Stimulated activated CD4-positive, alpha-beta T cell treated with anti-CD3 and anti-CD28 coated beads, Interleukin-12 subunit alpha, Interleukin-12 subunit beta, amount 100 ng/mL, for 4 hours (primary cell): ENCODE measurements around the gene HRH1.
"Not testable (repeated sequence)": the region's sequence is repeated elsewhere in the genome, so short reads cannot be mapped to it uniquely, and the experiment has no call there.

Experiments
- DNase-seq: peaks from one replicate; pipeline ENCODE4 v3.0.0-alpha.2; 2020

HRH1 gene, protein sequence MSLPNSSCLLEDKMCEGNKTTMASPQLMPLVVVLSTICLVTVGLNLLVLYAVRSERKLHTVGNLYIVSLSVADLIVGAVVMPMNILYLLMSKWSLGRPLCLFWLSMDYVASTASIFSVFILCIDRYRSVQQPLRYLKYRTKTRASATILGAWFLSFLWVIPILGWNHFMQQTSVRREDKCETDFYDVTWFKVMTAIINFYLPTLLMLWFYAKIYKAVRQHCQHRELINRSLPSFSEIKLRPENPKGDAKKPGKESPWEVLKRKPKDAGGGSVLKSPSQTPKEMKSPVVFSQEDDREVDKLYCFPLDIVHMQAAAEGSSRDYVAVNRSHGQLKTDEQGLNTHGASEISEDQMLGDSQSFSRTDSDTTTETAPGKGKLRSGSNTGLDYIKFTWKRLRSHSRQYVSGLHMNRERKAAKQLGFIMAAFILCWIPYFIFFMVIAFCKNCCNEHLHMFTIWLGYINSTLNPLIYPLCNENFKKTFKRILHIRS

DNA sequence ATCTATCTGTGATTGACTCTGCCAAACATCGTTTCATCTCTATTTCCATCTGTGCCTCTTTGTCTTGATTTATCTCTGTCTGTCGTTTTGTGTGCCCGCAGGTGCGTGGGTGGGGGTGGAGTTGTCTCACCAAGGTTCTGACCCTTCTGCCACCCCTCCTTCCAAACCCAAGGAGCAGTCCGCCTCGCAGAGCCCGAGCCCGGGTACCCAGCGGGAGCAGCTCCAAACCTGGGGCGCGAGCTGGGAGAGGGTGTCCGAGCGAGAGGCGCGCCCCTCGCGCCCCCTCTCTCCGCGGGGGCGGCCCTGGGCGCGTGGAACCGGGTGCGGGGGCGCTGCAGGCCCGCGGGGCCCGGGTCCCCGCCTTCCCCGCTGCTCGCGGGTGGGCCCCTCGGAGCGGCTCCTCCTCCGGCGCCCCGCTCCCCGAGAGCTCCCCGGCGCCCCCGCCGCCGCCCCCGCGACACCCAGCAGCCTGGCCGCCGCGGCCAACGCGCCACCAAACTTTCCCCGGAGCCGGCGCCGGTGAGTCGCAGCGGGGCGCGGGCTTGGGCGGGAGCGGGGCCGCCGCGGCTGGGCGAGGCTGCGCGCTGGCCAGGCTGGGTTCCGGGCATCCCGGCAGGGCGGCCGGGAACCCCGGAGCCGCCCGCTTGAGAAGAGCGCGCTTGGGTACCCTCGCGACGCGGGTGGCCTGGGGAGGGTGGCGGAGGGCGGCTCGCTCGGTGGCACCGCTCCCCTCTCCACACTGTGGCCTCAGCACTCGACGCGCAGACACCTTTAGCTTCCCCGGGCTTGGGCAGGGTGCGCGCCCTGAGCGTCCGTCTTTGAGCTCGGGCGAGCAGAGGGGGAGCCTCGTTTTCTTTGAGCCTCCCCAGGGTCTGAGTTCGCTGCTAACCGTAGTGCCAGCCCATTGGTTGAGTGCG, at the start of gene HRH1:
HRH1 (plus strand) TSS at position 458 of the 917 bp plus-strand sequence. CDS start 104,545 bp downstream, outside the sequence.
- DNase-seq, result no peak

- not testable (repeated sequence) for DNase-seq
These were observed 41.0 kb upstream of the HRH1 start for GRCh38 chr3:11113316-11113715.

DNA sequence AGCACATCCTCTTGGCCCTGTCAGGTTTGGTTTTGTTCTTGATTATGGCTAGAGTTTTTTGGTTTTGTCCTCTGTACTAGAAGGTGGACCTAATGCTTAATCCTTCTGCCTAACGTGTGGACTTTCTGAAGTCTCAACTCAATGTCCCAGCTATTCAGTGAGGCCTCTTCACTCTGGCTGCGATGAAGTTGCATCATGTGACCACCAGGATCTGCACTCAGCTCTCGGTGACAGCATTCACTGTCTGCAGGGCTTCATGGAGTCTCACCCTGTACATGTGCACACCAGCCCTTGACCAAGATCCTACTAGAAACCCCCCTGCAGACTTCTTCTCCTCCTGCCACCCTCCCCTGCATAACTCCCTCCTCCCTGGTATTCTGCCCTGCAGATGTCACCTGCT, 38.7 kb upstream of the HRH1 start:
- no peak for DNase-seq

- no peak for DNase-seq
These were observed 37.8 kb upstream of the HRH1 start for GRCh38 chr3:11116336-11117059.

DNA sequence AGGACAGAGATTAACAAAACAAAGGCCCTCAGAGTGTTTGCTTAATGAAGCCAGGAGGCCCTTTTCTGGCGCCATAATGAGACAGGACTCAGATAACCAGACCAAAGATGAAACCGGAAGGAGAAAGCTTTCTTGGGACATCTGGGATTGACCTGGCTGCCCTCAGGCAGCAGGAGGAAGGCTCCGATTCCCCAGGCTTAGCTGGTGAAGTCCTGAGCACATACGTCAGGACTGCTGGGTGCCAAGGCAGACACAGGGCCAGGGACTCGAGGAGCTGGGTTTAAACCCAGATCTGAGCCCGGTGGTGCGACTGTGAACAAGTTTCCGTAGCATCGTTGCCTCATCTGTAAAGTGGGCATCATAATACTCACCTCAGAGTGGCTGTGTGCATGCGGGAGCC, 36.7 kb upstream of the HRH1 start:
- DNase-seq, result no peak

DNA sequence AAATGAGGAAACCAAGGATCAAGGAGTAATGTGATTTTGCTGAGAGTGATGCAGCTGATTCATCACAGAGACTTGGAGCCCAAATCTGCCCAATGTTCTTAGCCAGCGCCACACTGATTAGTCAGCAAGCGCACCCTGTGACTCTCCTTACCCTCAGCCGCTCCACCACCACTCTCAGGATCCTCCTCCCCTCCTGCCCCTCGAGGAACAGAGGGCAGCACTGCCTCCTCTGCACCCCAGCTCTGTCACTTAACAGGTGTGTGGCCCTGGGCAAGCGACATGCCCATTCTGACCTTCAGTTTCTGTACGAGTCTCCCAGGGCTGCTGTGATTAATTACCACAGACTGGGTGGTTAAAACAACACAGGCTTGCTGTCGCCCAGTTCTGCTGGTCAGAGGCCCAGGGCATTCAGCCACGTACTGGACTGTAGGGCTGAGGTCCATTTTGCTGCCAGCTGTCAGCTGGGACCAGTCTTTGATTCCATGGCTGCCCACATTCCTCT, 36.1 kb upstream of the HRH1 start:
- DNase-seq, result no peak

GRCh38 chr3:11120091-11120805, 34.0 kb upstream of the HRH1 start:
- no peak for DNase-seq

GRCh38 chr3:11126653-11127052, 27.6 kb upstream of the HRH1 start:
- DNase-seq, result no peak

DNA sequence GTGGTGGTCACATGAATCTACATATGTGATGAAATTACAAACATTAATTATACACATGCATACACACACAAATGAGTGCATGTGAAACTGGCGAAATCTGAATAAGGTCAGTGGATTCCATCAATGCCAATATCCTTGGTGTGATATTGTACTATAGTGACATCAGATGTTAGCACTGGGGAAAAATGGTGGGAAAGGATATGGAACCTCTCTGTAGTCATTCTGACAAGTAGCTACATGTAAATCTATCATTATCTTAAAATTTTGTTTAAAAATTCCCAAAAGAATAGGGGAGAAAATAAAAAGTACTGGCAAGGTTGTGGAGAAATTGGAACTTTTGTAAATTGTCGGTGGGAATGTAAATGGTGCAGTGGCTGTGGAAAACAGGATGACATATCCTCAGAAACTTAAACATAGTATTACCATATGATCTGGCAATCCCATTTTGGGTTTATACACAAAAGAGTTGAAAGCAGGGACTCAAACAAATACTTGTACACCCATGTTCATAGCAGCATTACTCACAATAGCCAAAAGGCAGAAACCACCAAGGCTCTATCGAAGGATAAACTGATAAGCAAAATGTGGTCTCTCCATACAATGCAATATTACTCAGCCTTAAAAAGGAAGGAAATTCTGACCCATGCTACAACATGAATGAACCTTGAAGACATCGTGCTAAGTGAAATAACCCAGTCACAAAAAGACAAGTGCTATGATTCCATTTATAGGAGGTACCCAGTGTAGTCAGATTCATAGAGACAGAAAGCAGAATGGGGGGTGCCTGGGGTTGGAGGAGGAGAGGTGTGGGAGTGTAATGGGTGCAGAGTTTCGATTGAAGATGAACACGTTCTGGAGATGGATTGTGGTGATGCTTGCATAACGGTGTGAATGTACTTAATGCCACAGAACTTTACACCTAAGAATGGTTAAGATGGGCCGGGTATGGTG, 25.3 kb upstream of the HRH1 start:
- no peak for DNase-seq

GRCh38 chr3:11130385-11130784, 23.9 kb upstream of the HRH1 start:
- no peak for DNase-seq

DNA sequence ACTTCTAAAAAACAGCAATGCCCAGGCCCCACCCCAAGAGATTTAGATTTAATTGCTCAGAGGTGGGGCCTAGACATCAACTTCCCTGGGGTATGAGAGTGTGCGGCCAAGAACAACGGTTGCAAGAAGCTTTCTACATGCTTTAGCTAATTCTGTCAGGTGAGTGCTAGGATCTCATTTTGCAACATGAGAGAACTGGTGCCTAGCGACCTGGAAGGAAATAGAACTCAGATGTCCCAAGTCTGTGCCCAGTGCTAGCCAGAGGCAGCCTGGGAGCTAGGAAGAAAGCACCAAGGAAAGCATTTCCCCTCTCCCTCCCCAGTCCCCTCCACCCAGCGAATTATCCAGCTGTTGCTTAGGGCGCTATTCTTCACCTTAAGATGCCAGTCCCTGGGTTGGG, 22.9 kb upstream of the HRH1 start:
- no peak for DNase-seq

DNA sequence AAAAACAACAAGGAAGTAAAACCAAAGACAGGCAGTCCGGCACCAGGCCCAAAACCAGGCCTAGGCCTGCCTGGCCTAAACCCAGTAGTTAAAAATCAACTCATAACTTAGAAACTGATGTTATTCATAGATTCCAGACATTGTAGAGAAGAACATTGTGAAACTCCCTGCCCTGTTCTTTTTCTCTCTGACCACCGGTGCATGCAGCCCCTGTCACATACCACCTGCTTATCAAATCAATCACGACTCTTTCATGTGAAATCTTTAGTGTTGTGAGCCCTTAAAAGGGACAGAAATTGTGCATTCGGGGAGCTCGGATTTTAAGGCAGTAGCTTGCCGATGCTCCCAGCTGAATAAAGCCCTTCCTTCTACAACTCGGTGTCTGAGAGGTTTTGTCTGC, 22.4 kb upstream of the HRH1 start:
- not testable (repeated sequence) for DNase-seq

GRCh38 chr3:11132861-11133260, 21.4 kb upstream of the HRH1 start:
- DNase-seq, result no peak

DNA sequence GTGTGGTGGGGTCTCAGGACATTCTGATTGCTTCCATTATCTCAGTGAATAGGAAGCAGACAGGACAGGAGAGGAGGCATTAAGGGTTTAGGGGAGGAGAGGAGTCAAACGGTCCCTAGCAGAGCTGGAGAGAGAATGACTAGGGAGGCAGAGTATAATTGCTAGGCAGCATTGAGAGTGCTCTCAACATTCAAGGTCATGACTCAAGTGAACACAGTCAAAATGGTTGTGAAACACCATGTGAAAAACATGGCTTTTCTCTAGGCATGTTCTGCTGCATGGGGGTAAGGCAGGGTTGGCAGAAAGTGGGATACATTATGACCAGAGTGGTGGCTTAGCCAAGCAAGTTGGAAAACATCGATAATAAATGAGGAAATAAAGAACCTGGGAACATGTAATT, 19.5 kb upstream of the HRH1 start:
- no peak for DNase-seq

- DNase-seq, result no peak
These were observed 18.2 kb upstream of the HRH1 start for GRCh38 chr3:11136116-11136515.

- DNase-seq, result no peak
These were observed 17.3 kb upstream of the HRH1 start for GRCh38 chr3:11136830-11137626.

DNA sequence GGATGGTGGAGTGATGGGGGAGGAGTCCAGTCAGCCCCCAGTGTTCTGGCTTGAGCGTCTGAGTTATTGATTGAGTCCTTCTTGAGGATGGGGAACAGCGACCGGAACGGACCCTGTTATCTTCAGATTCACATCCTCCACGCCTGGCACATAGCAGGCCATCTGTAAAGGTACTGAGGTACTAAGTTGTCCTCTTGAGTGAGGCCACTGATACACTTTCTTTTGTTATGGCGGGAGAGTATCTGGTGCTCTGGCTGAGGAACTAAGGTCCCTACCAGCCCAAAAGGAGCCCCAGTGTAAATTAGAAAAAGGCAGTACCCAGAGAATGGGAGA, 16.7 kb upstream of the HRH1 start:
- DNase-seq, result no peak

DNA sequence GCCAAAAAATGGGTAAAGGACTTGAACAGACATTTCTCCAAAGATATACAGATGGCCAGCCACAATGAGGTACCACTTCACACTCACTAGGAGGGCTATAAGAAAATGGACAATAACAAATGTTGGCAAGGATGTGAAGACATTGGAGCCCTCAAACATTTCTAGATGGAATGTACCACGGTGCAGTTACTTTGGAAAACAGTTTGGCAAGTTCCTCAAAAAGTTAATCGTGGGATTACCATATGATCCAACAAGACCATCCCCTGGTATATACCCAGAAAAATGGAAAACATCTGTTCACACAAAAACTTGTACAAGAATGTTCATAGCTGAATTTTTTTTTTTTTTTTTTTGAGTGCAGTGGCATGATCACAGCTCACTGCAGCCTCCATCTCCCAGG, 15.9 kb upstream of the HRH1 start:
- no peak for DNase-seq

GRCh38 chr3:11140030-11140712, 14.1 kb upstream of the HRH1 start:
- DNase-seq, result no peak

DNA sequence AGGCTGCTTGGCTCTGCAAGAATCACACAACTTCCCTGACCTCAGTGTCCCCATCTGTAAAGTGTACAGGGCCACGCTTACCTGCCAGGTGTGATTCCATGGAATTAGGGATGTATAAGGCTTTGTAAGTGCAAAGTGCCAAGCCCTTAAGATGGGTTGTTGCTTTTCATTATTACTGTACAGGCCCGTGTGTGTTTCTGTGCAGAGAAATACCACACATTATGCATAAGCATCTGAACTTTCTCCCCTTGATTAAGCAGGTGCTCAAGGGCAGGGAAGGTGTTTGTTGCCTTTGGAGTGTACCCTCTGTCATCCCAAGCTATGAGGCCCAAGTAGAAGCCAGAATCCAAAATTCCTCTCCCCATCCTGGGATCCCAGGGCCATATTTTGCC, 13.6 kb upstream of the HRH1 start:
- DNase-seq, result no peak
